Neural cell (in vitro differentiated cells): Measurements from ENCODE around the gene TENT5C.

Experiments used
- EP300 ChIP-seq: fragments of 450-650 bp; conservative IDR thresholded peaks from 2 replicates; pipeline ENCODE4 v1.6.1; 2014; ENCODE audit warnings: antibody characterized with exemption, mild to moderate bottlenecking, moderate library complexity; ENCODE audit not compliant: poor library complexity, severe bottlenecking
- POLR2AphosphoS5 ChIP-seq: IDR thresholded peaks from 2 replicates; pipeline ENCODE4 v1.6.1; 2012
- RAD21 ChIP-seq: fragments of 450-650 bp; conservative IDR thresholded peaks from 2 replicates; pipeline ENCODE4 v1.6.1; 2014; ENCODE audit warnings: antibody characterized with exemption, mild to moderate bottlenecking, moderate library complexity
- TF ChIP-seq, protein P1 (sequence below): fragments of 450-650 bp; IDR thresholded peaks from 2 replicates; pipeline ENCODE4 v1.5.1; 2014; ENCODE audit warnings: antibody characterized with exemption, mild to moderate bottlenecking, moderate library complexity; ENCODE audit not compliant: poor library complexity, severe bottlenecking

DNA sequence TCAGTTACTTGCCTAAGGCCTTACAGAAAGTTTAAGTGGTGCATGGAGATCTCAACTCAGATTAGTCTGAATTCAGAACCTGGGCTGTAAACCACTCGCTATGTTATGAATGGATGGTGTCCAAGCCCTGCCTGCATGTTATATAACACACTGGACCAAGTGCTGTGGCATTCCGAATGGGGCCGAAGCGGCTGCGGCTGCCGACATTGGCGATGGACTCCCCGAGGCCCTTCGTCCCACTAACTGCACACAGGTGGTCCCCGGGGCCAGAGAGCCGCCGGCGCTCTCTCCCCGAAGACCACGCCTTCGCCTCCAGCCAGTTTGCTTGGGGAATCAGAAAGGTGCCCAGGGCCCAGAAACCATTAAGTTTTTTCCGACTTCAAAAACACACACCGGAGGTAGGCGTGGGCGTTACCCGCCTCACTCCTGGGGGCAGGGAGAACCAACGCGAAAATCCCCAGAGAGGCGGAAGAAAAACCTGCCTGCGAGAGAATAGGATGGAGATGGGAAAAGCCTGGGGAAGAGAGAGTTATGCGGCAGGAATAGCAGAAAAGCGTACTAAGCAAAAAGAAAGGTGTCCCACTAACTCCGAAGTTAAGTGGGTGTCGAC is 579 bp upstream of the TENT5C start:
- no peak for TF ChIP-seq POLR2AphosphoS5
- TF ChIP-seq EP300, result no peak
- TF ChIP-seq, protein P1, sequence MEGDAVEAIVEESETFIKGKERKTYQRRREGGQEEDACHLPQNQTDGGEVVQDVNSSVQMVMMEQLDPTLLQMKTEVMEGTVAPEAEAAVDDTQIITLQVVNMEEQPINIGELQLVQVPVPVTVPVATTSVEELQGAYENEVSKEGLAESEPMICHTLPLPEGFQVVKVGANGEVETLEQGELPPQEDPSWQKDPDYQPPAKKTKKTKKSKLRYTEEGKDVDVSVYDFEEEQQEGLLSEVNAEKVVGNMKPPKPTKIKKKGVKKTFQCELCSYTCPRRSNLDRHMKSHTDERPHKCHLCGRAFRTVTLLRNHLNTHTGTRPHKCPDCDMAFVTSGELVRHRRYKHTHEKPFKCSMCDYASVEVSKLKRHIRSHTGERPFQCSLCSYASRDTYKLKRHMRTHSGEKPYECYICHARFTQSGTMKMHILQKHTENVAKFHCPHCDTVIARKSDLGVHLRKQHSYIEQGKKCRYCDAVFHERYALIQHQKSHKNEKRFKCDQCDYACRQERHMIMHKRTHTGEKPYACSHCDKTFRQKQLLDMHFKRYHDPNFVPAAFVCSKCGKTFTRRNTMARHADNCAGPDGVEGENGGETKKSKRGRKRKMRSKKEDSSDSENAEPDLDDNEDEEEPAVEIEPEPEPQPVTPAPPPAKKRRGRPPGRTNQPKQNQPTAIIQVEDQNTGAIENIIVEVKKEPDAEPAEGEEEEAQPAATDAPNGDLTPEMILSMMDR, result no peak
- no peak for TF ChIP-seq RAD21
